ENCODE measurements around the gene RPA1. TPM values are rescaled to one million over a fixed set of nuclear protein-coding genes. Genes with fewer than 3 reads are reported as not detected.

The RPA1 gene
- total RNA-seq, 1 experiment from 2014 or later: 150 TPM

- Histone ChIP-seq H3K9me3 (ENCODE audit: control insufficient read depth, insufficient read depth, low read depth, low read length) (no peaks in the 10 kb centered on the region), H3K27ac (ENCODE audit: low read length) (no peak overlapping the region), H3K4me3 (ENCODE audit: low read depth in 2 of 2, low read length in 2 of 2) (no peak overlapping the region), H3K27me3 (ENCODE audit: control insufficient read depth, insufficient read depth, low read length) (no peaks in the 10 kb centered on the region), H3K36me3 (ENCODE audit: control insufficient read depth, insufficient read depth, low read length) (no peaks in the 10 kb centered on the region), H3K4me1 (ENCODE audit: control insufficient read depth, insufficient read depth, low read length) (no peaks in the 10 kb centered on the region)
- in situ Hi-C loops (cut with HindIII; ENCODE audit: low pct_unique_long_range_greater_than_20kb, low sequenced_read_pairs): no loop called here
- POLR2A ChIA-PET: no interaction called here
- BruUV-seq (replicated peaks): no TSS peak
- ATAC-seq (no peak), DNase-seq (ENCODE audit: low read depth, low spot score) (no peak)
- intact Hi-C loops (cut with micrococcal nuclease; ENCODE audit: unreplicated experiment): no loop called here
- TF ChIP-seq CTCF (IDR thresholded peaks at IDR 0.05): no peak
- TF ChIP-seq TCF7L2 (IDR thresholded peaks at IDR 0.05; ENCODE audit: low read depth, low read length): no peak
- TF ChIP-seq SIN3A (IDR thresholded peaks at IDR 0.05; ENCODE audit: borderline replicate concordance, insufficient read depth, low read depth, low read length): no peak
- TF ChIP-seq POLR2AphosphoS5 (IDR thresholded peaks at IDR 0.05; ENCODE audit: low read depth, low read length): no peak
- no peak for TF ChIP-seq REST (IDR thresholded peaks at IDR 0.05; ENCODE audit: insufficient read depth in 1 of 2, low read depth in 2 of 2, low read length in 1 of 2)
- CTCF ChIA-PET: no interaction called here
Observed at GRCh38 chr17:1941272-1942065, 111.7 kb downstream of the RPA1 start.

GRCh38 chr17:1942066-1942365 is 112.2 kb downstream of the RPA1 start:
- ATAC-seq (no peak), DNase-seq (ENCODE audit: low read depth, low spot score) (no peak)
- ChIA-PET POLR2A (no interaction called here), CTCF (no interaction called here)
- TF ChIP-seq POLR2AphosphoS5 (IDR thresholded peaks at IDR 0.05; ENCODE audit: low read depth, low read length): no peak
- no peak for TF ChIP-seq TCF7L2 (IDR thresholded peaks at IDR 0.05; ENCODE audit: low read depth, low read length)
- TF ChIP-seq REST (IDR thresholded peaks at IDR 0.05; ENCODE audit: insufficient read depth in 1 of 2, low read depth in 2 of 2, low read length in 1 of 2): no peak
- no peak for TF ChIP-seq SIN3A (IDR thresholded peaks at IDR 0.05; ENCODE audit: borderline replicate concordance, insufficient read depth, low read depth, low read length)
- no peak for TF ChIP-seq CTCF (IDR thresholded peaks at IDR 0.05)
- H3K36me3 ChIP-seq (ENCODE audit: control insufficient read depth, insufficient read depth, low read length): no peaks in the 10 kb centered on the region
- no peak overlapping the region for H3K4me3 ChIP-seq (ENCODE audit: low read depth in 2 of 2, low read length in 2 of 2)
- H3K27me3 ChIP-seq (ENCODE audit: control insufficient read depth, insufficient read depth, low read length): no peaks in the 10 kb centered on the region
- H3K4me1 ChIP-seq (ENCODE audit: control insufficient read depth, insufficient read depth, low read length): no peaks in the 10 kb centered on the region
- no peak overlapping the region for H3K27ac ChIP-seq (ENCODE audit: low read length)
- no TSS peak for BruUV-seq (replicated peaks)
- H3K9me3 ChIP-seq (ENCODE audit: control insufficient read depth, insufficient read depth, low read depth, low read length): no peaks in the 10 kb centered on the region
- in situ Hi-C loops (cut with HindIII; ENCODE audit: low pct_unique_long_range_greater_than_20kb, low sequenced_read_pairs): no loop called here
- intact Hi-C loops (cut with micrococcal nuclease; ENCODE audit: unreplicated experiment): no loop called here
